NCI-H748 treated with DMSO at 0.1 percent for 48 hours (cell line): Measurements from ENCODE around the gene FLNC.

ENCODE experiments used
- DNase-seq: peaks from one replicate; lab custom pipeline; 2025; lab: John Stamatoyannopoulos, UW

FLNC gene

DNA sequence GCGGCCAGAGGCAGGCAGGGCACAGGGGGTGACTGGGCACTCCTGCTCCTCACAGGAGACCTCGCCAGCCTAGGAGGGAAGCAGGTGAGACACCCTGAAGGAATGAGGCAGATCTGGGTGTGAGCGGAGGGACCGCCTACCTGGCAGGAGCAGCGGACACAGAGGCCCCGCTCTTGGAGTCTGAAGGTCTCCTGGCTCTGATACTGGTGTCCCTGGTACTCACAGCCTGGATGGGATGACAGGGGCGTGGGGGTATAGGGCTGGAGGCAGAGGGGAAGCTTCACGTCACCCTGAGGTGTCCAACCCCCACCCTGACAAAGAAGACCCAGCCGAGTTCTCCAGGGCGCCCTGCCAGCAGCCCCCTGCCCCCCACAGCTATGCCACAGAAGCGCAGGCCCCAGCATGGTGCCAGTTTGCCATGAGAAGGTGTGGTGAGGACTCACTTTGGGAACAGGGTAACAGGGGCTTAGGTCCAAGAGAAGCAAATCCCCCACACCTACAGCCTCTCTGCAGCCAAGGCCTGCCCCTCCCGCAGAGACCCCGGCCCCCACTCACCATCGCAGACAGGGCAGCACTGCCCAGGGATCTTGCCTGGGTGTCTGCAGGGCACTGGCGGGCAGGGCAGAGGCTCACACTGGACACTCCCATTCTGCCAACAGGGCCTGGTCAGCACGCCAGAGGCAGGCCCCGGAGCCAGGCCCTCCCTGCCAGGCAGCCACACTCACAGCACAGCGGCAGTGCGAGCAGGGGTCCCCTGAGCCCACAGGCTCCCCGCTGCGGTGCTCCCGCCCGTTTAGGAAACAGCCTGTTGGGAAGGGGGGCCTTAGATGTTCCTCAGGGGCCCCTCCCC, 63.3 kb downstream of the FLNC start:
- no peak for DNase-seq

GRCh38 chr7:128894101-128894440, 63.9 kb downstream of the FLNC start:
- DNase-seq, result no peak

- no peak for DNase-seq
These were observed 65.1 kb downstream of the FLNC start for GRCh38 chr7:128895320-128895719.

GRCh38 chr7:128899392-128899791, 69.2 kb downstream of the FLNC start:
- no peak for DNase-seq

DNA sequence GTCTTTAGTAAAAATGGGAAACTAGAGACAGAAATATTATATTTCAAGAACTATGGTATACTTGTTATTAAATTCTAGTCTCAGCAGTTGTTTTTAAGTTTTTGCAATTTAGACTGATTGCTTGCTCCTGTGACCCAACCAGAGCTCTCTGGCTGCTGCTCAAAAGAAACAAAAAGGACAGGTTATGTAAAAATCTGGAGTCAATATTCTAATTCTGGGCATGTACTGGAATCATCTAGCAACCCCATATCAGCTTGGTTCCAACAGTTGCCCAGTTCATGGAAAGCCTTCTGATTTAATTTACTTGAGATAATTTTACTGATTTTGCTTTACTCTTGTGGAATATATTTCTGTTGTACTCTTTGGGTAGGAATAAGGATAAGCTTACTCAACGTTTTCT, 70.0 kb downstream of the FLNC start:
- no peak for DNase-seq

DNA sequence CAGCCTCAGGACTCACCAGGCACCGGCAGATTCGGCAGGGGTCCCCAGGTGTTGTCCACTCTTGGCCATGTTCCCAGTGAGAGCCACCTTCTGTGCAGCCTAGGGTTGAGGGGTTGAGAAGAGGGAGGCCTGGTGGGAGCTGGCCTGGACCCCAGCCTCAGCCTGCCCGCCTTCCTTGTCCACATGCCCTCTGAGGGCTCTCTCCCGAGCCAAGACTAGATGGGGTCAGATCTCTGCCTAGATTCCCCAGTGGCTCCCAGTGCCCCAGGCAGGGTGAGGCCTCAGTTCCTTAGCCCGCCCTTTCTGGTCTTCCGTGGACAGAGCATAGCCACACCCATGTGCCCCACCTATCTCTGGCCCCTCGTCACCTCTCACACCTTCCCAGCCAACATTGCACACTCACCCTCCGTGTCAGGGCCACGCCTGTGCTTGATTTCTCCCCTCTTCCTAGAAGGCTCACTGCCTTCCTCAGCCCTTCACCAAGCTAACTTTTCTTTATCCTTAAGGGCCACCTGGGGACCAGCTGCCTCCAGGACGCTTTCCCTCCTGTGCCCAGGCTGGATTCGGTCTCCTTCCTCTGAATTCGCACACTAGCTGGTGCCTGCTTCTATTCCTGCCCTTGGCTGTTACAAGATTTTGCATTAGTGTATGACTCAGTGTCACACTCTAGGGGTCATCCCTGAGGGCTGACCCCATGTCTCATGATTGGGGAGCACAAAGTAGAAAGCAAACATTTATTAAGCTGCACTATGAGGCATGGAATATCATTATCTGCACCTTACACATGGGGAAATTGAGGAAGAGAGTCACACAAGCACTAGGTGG, 72.8 kb downstream of the FLNC start:
- DNase-seq, result no peak

DNA sequence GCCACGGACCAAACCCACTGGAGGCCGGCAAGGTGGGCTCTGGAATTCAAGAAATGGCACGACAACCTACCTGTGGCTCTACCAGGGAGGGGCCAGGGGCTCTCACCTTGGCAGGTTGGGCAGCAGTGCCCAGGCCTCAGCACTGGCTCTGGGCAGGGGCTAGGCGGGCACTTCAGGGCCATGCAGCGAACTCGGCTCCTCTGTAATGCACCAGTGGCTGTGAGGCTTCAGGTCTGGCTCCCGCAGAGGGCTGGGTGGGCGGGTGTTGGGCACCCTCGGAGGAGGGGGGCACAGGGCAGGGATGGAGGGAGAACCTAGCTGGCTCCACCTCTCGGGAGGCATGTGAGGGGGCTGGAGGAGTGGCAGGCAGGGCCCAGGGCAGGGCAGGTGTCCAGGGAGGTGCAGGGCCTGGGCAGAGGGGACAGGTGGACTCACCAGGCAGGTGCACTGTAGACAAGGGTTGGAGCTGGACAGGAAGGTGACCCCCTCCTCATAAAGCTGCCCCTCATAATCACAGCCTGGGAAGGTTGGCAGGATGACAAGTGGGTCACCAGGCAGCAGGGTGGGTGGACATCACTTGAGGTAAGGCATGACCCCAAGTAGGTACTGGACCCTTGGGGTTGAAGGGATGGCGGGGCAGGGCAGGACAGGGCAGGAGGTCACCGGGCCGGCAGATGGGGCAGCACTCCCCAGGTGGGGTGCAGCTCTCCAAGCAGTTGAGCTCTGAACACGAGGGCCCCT, 73.6 kb downstream of the FLNC start:
- DNase-seq, result no peak

DNA sequence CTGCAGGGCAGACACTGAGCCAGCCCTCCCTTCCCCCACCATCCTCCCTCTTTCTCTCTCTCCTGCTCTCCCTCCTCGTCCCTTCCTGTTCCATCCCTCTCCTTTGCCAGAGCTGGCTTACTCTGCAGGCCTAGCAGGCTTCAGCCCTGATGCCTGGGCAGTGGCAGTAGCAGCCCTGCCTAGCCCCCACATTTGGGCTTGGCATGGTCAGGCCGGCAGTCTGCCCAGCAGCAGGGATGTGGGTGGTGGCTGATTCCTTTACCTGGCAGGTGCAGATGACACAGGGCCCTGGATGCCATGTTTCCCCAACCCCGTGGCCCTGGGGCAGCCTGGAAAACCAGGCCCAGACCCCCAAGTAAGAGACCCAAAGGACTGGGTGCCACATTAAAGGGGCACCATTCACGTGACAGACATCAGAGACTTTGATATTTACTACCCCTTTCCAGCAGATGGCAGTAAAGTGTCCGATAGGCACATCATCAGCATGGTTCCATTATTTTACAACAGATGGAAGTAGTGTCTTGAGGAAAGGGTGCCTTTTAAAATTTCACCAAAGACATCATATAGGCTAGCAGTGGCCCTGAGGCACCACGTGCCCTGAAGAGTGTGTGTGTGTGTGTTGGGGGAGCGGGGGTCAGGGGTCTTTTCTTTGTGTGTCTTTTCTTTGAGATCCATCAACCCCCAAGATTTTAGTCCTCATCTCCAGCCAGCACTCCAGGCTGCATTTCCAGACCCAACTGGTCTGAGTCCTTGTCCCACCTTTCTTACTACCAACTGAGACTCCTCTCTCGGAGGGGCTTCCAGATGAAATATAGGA, 74.4 kb downstream of the FLNC start:
- peak; percentile 30 for DNase-seq

DNA sequence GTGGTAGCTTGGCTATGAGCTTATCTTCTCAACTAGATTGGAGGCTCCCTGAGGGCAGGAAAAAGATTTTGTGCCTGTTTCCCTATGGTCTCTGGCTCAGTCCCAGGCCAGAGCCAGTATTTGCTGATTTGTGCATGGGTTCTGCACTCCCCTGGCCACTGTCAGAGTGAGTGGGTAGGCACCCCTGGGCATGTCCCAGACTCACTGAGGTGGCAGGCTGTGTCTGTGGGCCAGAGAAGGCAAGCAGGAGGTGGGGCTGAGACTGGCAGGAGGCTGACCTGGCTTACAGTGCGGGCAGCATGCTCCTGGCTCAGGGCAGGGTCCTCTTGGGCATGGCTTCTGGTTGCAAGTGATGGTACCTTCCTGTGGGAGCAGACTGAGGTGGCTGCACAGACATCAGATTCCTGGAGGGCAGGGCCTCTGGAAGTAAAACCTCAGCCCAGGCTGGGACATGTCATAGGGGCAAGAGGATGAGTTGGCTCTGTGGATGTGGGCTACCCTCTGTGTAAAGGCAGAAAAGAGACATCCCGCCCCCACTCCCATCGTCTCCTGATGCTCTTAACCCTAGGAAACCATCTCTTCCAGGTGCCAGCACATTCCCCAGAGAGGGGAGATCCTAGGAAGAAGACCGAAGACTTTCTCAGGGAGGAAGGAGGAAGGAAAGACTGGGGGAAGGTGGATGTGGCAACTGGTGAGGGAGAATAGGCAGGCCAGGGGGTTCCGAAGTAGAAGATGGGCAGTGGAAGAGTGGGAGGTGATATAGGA, 76.0 kb downstream of the FLNC start:
- DNase-seq, result no peak

GRCh38 chr7:128906766-128907559, 76.8 kb downstream of the FLNC start:
- DNase-seq, result no peak
